Urothelium cell line (cell line): Measurements from ENCODE around the gene ZFP90.
"Not testable (repeated sequence)": the region's sequence is repeated elsewhere in the genome, so short reads cannot be mapped to it uniquely, and the experiment has no call there.

Source experiments
- DNase-seq: peaks from one replicate; pipeline ENCODE4 v3.0.0; 2011; ENCODE audit warnings: low spot score, mixed read lengths
- FAIRE-seq: peaks from 2 replicates; lab custom pipeline; 2011; peaks lifted over from hg19 to GRCh38; lab: Jason Lieb, UNC

The ZFP90 gene

GRCh38 chr16:68517606-68518166 lies 21.4 kb upstream of the ZFP90 start:
- DNase-seq (no peak), FAIRE-seq (no peak)

GRCh38 chr16:68519225-68519745 lies 19.8 kb upstream of the ZFP90 start:
- FAIRE-seq (no peak), DNase-seq (no peak)

- DNase-seq: peak; percentile 91
- FAIRE-seq: peak; percentile 40
Measured at GRCh38 chr16:68520649-68521086, 18.4 kb upstream of the ZFP90 start.

- DNase-seq (no peak), FAIRE-seq (no peak)
Measured at GRCh38 chr16:68524069-68524820, 14.8 kb upstream of the ZFP90 start.

DNA sequence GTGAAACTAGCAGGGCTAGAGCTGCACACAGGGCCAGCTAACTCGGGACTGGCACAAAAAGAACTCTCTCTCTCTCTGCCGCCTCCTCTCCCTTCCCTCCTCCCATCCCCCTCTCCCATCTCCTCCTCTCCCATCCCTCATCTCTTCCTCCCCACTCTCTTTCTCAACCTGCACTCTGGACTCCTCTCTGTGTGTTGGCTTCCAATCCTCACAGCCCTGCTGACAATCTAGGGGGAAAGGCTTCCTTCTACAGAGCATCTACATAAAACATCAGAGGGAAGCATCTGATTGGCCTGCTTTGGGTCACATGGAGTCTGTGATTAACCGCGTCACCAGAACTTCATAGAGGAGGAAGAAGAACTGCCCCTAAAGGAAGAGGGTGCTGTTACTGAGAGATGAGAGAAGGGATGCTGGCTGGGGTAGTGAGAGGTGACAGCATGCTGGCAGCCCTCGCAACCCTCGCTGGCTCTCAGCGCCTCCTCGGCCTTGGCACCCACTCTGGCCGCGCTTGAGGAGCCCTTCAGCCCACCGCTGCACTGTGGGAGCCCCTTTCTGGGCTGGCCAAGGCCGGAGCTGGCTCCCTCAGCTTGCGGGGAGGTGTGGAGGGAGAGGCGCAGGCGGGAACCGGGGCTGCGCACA lies 12.8 kb upstream of the ZFP90 start:
- FAIRE-seq (no peak), DNase-seq (no peak)

DNA sequence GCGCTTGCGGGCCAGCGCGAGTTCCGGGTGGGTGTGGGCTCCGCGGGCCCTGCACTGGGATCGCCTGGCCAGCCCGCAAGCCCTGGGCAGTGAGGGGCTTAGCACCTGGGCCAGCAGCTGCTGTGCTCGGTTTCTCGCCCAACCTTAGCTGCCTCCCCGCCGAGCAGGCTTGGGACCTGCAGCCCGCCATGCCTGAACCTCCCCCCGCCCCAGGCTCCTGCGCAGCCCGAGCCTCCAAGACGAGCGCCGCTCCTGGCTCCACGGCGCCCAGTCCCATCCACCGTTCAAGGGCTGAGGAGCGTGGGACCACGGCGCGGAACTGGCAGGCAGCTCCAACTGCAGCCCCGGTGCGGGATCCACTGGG lies 12.3 kb upstream of the ZFP90 start:
- DNase-seq: no peak
- FAIRE-seq: no peak

DNA sequence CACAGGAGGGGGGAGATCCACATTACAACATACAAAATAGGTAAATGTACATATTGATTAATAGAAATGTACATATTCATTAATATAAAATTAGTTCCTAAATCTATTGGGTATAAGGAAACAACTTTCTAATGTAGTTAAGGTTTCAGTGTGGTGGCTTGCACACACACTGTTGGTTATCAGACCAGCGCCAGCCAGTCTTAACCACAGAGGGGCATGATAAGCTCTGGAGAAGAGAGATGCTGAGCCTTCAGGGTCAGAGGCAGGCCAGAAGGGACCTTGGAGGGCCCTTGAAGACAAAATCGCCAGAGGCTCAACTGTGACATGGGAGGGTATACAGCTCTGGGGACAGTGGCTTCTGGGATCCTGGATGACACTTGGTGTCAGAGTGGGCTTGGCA lies 10.9 kb upstream of the ZFP90 start:
- FAIRE-seq: no peak
- DNase-seq: no peak

DNA sequence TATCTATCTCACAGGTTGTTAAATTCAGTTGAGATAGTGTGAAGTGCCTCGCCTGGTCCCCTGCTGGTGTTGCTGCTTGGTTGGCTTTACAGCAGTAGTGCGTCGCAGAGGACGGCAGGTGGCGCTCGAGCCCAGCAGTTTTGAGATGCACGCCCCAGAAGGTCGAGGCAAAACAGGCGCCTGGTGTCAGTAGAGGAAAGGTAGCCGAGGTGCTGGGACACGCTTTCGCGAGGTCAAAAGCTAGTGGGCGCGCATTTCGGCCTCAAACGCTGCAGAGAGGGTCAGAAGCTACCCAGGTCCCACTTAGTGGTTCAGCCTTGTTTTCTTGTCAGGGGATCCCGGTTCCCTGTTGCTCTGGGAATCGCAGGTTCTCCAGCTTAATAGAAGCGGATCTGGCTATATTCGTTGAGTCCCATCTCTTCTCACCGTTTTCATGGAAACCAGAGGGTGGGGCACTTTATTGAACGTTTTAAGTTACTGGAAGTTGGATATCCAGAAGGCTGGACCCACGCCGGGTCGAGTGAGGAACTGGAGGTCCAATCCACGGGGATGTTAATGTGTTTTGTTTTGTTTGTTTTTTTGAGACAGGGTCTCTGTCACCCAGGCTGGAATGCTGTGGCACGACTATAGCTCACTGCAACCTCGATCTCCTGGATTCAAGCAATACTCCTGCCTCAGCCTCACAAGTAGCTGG lies 10.3 kb upstream of the ZFP90 start:
- FAIRE-seq: peak; percentile 91

GRCh38 chr16:68529608-68529930 lies 9.5 kb upstream of the ZFP90 start:
- FAIRE-seq (no peak), DNase-seq (no peak)

More for the DNA sequence above, 10.3 kb upstream of the ZFP90 start:
- DNase-seq: peak; percentile 88

- FAIRE-seq (peak; percentile 89), DNase-seq (peak; percentile 98)
Measured at GRCh38 chr16:68529931-68530701, 9.0 kb upstream of the ZFP90 start.

- no peak for FAIRE-seq
- DNase-seq: no peak
Measured at GRCh38 chr16:68533937-68534336, 5.2 kb upstream of the ZFP90 start.

DNA sequence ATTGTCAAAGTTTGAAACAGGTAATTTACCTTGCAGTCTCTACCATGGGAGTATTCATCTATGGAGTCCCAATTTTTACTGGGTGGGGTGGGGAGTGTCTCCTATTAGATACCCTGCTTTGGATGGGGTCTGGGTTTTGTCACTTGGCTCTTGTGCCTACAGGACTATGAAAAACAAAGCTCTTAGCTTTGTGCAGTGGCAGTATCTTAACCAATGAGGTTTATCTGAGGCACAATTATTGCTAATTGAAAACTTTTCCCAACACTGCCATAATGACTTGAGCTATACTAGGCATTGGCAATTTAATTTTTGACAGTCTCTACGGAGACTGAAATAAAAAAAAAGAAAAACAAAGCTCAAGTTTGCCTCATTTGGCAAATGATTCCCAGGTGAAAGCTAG lies 3.8 kb upstream of the ZFP90 start:
- FAIRE-seq: no peak
- DNase-seq: no peak

DNA sequence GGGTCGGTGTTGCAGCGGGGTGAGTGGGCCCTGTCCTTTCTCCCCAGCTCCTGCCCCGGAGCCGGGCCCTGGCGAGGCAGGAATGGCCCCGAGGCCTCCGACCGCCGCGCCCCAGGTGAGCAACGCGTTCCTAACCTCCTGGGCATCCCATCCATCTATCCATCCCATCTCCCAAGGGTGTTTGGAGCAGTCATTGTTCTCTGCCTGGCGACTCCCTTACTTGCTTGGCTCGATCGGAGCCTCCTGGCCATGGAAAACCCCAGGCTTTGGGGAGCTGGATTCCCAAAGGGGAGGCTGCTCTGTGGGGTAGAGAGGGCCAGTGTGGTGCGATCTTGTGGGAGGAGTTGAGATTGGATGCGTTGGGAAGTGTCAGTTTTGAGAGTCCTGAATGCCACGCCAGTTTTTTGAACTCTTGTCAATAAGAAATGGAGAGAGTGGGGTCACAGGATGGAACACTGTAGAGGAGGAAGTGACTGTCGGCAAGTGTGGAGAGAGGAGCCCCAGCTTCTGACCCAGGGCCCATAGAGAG lies 684 bp downstream of the ZFP90 start:
- FAIRE-seq (no peak), DNase-seq (no peak)

- no peak for FAIRE-seq
- DNase-seq: no peak
Measured at GRCh38 chr16:68548947-68549346, 9.9 kb downstream of the ZFP90 start.

GRCh38 chr16:68553186-68553585 lies 14.1 kb downstream of the ZFP90 start:
- no peak for FAIRE-seq
- no peak for DNase-seq

GRCh38 chr16:68560341-68560740 lies 21.2 kb downstream of the ZFP90 start:
- DNase-seq, FAIRE-seq: not testable (repeated sequence)

DNA sequence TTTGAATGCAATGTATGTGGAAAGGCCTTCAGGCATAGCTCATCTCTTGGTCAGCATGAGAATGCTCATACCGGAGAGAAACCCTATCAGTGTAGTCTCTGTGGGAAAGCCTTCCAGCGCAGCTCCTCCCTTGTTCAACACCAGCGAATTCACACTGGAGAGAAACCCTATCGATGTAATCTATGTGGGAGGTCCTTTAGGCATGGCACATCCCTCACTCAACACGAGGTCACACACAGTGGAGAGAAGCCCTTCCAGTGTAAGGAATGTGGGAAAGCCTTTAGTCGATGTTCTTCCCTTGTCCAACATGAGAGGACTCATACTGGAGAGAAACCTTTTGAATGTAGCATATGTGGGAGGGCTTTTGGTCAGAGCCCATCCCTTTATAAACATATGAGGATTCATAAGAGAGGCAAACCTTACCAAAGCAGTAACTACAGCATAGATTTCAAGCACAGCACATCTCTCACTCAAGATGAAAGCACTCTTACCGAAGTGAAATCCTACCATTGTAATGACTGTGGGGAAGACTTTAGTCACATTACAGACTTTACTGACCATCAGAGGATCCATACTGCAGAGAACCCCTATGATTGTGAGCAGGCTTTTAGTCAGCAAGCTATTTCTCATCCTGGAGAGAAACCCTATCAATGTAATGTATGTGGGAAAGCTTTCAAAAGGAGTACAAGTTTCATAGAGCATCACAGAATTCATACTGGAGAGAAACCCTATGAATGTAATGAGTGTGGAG lies 24.7 kb downstream of the ZFP90 start:
- no peak for FAIRE-seq
- DNase-seq: no peak

- FAIRE-seq (no peak), DNase-seq (no peak)
Measured at GRCh38 chr16:68564382-68564985, 25.4 kb downstream of the ZFP90 start.

- DNase-seq (no peak), FAIRE-seq (no peak)
Measured at GRCh38 chr16:68574479-68574878, 35.4 kb downstream of the ZFP90 start.
